ENCODE results near the gene OPCML.

OPCML gene

GRCh38 chr11:132452616-132453015 lies 1079.7 kb downstream of the OPCML start:
- no peak for ATAC-seq
- no peak for TF ChIP-seq CREB5 (CRISPR knock-in tag; IDR thresholded peaks at IDR 0.05; ENCODE audit: low read depth)
- no peak for TF ChIP-seq SNAI2 (CRISPR knock-in tag; IDR thresholded peaks at IDR 0.05)
- no peak for TF ChIP-seq TOX (CRISPR knock-in tag; IDR thresholded peaks at IDR 0.05; ENCODE audit: borderline replicate concordance)
- no peak for TF ChIP-seq GLIS3 (CRISPR knock-in tag; IDR thresholded peaks at IDR 0.05)
- TF ChIP-seq ISL1 (CRISPR knock-in tag; IDR thresholded peaks at IDR 0.05): no peak
- no peak for TF ChIP-seq BACH2 (CRISPR knock-in tag; IDR thresholded peaks at IDR 0.05; ENCODE audit: borderline replicate concordance)
- no peak for TF ChIP-seq OSR1 (CRISPR knock-in tag; IDR thresholded peaks at IDR 0.05)
- TF ChIP-seq TCF4 (CRISPR knock-in tag; IDR thresholded peaks at IDR 0.05; ENCODE audit: borderline replicate concordance): no peak
- TF ChIP-seq PPARA (CRISPR knock-in tag; IDR thresholded peaks at IDR 0.05; ENCODE audit: borderline replicate concordance): no peak
- no peak for TF ChIP-seq CSDC2 (CRISPR knock-in tag; IDR thresholded peaks at IDR 0.05)
- no peak for TF ChIP-seq ZNF8 (CRISPR knock-in tag; IDR thresholded peaks at IDR 0.05)
- TF ChIP-seq ZC3H10 (CRISPR knock-in tag; IDR thresholded peaks at IDR 0.05): no peak
- TF ChIP-seq, protein P1, sequence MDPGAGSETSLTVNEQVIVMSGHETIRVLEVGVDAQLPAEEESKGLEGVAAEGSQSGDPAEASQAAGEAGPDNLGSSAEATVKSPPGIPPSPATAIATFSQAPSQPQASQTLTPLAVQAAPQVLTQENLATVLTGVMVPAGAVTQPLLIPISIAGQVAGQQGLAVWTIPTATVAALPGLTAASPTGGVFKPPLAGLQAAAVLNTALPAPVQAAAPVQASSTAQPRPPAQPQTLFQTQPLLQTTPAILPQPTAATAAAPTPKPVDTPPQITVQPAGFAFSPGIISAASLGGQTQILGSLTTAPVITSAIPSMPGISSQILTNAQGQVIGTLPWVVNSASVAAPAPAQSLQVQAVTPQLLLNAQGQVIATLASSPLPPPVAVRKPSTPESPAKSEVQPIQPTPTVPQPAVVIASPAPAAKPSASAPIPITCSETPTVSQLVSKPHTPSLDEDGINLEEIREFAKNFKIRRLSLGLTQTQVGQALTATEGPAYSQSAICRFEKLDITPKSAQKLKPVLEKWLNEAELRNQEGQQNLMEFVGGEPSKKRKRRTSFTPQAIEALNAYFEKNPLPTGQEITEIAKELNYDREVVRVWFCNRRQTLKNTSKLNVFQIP (CRISPR knock-in tag; IDR thresholded peaks at IDR 0.05; ENCODE audit: borderline replicate concordance, low read depth): no peak
- TF ChIP-seq, protein P2, sequence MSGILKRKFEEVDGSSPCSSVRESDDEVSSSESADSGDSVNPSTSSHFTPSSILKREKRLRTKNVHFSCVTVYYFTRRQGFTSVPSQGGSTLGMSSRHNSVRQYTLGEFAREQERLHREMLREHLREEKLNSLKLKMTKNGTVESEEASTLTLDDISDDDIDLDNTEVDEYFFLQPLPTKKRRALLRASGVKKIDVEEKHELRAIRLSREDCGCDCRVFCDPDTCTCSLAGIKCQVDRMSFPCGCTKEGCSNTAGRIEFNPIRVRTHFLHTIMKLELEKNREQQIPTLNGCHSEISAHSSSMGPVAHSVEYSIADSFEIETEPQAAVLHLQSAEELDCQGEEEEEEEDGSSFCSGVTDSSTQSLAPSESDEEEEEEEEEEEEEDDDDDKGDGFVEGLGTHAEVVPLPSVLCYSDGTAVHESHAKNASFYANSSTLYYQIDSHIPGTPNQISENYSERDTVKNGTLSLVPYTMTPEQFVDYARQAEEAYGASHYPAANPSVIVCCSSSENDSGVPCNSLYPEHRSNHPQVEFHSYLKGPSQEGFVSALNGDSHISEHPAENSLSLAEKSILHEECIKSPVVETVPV (CRISPR knock-in tag; IDR thresholded peaks at IDR 0.05): no peak
- TF ChIP-seq, protein P3, sequence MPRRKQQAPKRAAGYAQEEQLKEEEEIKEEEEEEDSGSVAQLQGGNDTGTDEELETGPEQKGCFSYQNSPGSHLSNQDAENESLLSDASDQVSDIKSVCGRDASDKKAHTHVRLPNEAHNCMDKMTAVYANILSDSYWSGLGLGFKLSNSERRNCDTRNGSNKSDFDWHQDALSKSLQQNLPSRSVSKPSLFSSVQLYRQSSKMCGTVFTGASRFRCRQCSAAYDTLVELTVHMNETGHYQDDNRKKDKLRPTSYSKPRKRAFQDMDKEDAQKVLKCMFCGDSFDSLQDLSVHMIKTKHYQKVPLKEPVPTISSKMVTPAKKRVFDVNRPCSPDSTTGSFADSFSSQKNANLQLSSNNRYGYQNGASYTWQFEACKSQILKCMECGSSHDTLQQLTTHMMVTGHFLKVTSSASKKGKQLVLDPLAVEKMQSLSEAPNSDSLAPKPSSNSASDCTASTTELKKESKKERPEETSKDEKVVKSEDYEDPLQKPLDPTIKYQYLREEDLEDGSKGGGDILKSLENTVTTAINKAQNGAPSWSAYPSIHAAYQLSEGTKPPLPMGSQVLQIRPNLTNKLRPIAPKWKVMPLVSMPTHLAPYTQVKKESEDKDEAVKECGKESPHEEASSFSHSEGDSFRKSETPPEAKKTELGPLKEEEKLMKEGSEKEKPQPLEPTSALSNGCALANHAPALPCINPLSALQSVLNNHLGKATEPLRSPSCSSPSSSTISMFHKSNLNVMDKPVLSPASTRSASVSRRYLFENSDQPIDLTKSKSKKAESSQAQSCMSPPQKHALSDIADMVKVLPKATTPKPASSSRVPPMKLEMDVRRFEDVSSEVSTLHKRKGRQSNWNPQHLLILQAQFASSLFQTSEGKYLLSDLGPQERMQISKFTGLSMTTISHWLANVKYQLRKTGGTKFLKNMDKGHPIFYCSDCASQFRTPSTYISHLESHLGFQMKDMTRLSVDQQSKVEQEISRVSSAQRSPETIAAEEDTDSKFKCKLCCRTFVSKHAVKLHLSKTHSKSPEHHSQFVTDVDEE (CRISPR knock-in tag; IDR thresholded peaks at IDR 0.05): no peak
- no peak for TF ChIP-seq PATZ1 (CRISPR knock-in tag; IDR thresholded peaks at IDR 0.05; ENCODE audit: borderline replicate concordance)

GRCh38 chr11:132451942-132452601 lies 1080.2 kb downstream of the OPCML start:
- no peak for ATAC-seq
- TF ChIP-seq ZNF565 (CRISPR knock-in tag; conservative IDR thresholded peaks at IDR 0.05; ENCODE audit: low read depth) (no peak), RARB (CRISPR knock-in tag; IDR thresholded peaks at IDR 0.05) (no peak), SNAI2 (CRISPR knock-in tag; IDR thresholded peaks at IDR 0.05) (no peak)

DNA sequence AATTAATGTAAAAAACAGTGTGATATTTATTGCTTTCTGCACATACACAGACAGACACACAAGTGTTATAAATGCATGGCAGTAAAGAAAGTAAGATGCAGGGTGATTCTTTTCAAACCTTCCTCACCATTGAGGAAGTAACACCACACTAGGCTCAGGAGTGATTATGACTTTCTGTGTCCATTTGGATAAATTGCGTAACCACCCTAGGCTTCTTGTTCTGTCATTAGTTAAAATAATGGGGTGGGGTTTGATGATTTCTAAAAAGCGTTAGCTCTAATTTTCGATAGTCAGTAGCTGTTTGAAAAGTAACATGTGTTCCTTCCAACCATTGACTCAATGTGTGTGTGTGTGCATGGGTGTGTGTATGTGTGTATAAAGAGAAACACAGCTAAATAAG lies 1081.7 kb downstream of the OPCML start:
- TF ChIP-seq ZNF8 (CRISPR knock-in tag; IDR thresholded peaks at IDR 0.05) (no peak), CREB5 (CRISPR knock-in tag; IDR thresholded peaks at IDR 0.05; ENCODE audit: low read depth) (no peak), ZC3H10 (CRISPR knock-in tag; IDR thresholded peaks at IDR 0.05) (no peak), SNAI2 (CRISPR knock-in tag; IDR thresholded peaks at IDR 0.05) (no peak)
- TF ChIP-seq, protein P1 (CRISPR knock-in tag; IDR thresholded peaks at IDR 0.05; ENCODE audit: borderline replicate concordance, low read depth): no peak
- no peak for ATAC-seq

All from SK-N-SH treated with all-trans-retinoic acid at 6 μM for 48 hours (cell line).